ENCODE data around the gene MSH4.
"Not testable (repeated sequence)": the region's sequence is repeated elsewhere in the genome, so short reads cannot be mapped to it uniquely, and the experiment has no call there.

MSH4 gene

DNA sequence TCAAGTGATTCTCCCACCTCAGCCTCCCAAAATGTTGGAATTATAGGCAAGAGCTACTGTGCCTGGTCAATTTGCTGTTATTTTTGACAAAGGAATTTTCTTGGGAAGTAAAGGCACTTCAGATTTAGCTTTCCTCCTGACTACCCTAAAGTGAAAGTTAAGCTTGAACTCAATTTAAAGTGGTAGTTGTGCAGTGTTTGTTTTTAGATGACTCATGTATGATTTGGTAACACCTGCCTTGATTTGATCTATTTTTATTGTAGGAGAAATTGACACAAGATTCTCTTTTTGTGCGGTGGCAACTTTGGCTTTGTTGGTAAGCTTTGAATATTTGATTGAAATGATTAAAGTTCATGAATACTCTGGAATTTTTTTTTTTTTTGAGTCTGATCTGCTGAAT lies 5.7 kb upstream of the MSH4 start:
- TF ChIP-seq L3MBTL2 (conservative IDR thresholded peaks at IDR 0.05) (no peak), SUZ12 (IDR thresholded peaks at IDR 0.05) (no peak), TARDBP (IDR thresholded peaks at IDR 0.05) (no peak), HDGF (IDR thresholded peaks at IDR 0.05; ENCODE audit: borderline replicate concordance) (no peak), BHLHE40 (IDR thresholded peaks at IDR 0.05; ENCODE audit: borderline replicate concordance) (no peak), ELF4 (IDR thresholded peaks at IDR 0.05) (no peak), FOXA1 (IDR thresholded peaks at IDR 0.05) (no peak), ZNF384 (IDR thresholded peaks at IDR 0.05) (no peak), ARNT (IDR thresholded peaks at IDR 0.05) (no peak), FOXK2 (IDR thresholded peaks at IDR 0.05) (no peak), CTBP1 (IDR thresholded peaks at IDR 0.05; ENCODE audit: borderline replicate concordance) (no peak), SP1 (IDR thresholded peaks at IDR 0.05) (no peak), FOXM1 (IDR thresholded peaks at IDR 0.05; ENCODE audit: borderline replicate concordance) (no peak), LEF1 (IDR thresholded peaks at IDR 0.05; ENCODE audit: borderline replicate concordance) (no peak), NFRKB (IDR thresholded peaks at IDR 0.05) (no peak)
- TF ChIP-seq, protein P1, sequence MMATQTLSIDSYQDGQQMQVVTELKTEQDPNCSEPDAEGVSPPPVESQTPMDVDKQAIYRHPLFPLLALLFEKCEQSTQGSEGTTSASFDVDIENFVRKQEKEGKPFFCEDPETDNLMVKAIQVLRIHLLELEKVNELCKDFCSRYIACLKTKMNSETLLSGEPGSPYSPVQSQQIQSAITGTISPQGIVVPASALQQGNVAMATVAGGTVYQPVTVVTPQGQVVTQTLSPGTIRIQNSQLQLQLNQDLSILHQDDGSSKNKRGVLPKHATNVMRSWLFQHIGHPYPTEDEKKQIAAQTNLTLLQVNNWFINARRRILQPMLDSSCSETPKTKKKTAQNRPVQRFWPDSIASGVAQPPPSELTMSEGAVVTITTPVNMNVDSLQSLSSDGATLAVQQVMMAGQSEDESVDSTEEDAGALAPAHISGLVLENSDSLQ (IDR thresholded peaks at IDR 0.05): no peak
- ChIA-PET CTCF (no interaction called here), POLR2A (no interaction called here)
- no peak for DNase-seq (ENCODE audit: extremely low spot score)

DNA sequence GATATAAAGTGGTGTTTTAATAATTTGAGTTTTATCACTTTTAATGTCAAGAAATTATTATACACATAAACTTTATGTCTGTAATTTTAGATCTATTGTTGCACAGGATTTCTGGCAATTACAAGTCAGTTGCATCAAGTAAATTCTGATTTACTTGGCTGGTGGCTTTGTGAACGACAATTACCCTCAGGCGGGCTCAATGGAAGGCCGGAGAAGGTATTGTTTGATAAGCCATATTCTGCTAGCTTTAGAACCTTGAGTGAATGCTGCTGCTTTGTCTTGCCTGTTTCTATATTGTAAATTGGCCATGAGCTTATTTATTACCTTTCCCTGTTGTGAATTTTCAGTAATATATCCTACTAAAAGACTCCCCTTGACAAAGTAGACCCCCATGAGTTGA lies 4.6 kb upstream of the MSH4 start:
- ChIA-PET POLR2A (no interaction called here), CTCF (no interaction called here)
- DNase-seq (ENCODE audit: extremely low spot score): no peak
- no peak for TF ChIP-seq BHLHE40 (IDR thresholded peaks at IDR 0.05; ENCODE audit: borderline replicate concordance)
- TF ChIP-seq SUZ12 (IDR thresholded peaks at IDR 0.05): no peak
- TF ChIP-seq FOXA1 (IDR thresholded peaks at IDR 0.05): no peak
- TF ChIP-seq TARDBP (IDR thresholded peaks at IDR 0.05): no peak
- TF ChIP-seq ZNF384 (IDR thresholded peaks at IDR 0.05): no peak
- TF ChIP-seq NFRKB (IDR thresholded peaks at IDR 0.05): no peak
- TF ChIP-seq ELF4 (IDR thresholded peaks at IDR 0.05): no peak
- TF ChIP-seq, protein P1 (IDR thresholded peaks at IDR 0.05): no peak
- no peak for TF ChIP-seq HDGF (IDR thresholded peaks at IDR 0.05; ENCODE audit: borderline replicate concordance)
- TF ChIP-seq ARNT (IDR thresholded peaks at IDR 0.05): no peak
- TF ChIP-seq L3MBTL2 (conservative IDR thresholded peaks at IDR 0.05): no peak
- TF ChIP-seq SP1 (IDR thresholded peaks at IDR 0.05): no peak
- no peak for TF ChIP-seq CTBP1 (IDR thresholded peaks at IDR 0.05; ENCODE audit: borderline replicate concordance)
- no peak for TF ChIP-seq FOXM1 (IDR thresholded peaks at IDR 0.05; ENCODE audit: borderline replicate concordance)

GRCh38 chr1:75794382-75794781 lies 2.3 kb upstream of the MSH4 start:
- ChIA-PET POLR2A (interaction anchor here (3.0 kb wide), 1 partner anchor 9 kb away, joined by 15 read pairs; the partner anchor contains the start of gene RABGGTB), CTCF (no interaction called here)
- no peak for DNase-seq (ENCODE audit: extremely low spot score)
- TF ChIP-seq, protein P1 (IDR thresholded peaks at IDR 0.05): no peak
- no peak for TF ChIP-seq FOXK2 (IDR thresholded peaks at IDR 0.05)

DNA sequence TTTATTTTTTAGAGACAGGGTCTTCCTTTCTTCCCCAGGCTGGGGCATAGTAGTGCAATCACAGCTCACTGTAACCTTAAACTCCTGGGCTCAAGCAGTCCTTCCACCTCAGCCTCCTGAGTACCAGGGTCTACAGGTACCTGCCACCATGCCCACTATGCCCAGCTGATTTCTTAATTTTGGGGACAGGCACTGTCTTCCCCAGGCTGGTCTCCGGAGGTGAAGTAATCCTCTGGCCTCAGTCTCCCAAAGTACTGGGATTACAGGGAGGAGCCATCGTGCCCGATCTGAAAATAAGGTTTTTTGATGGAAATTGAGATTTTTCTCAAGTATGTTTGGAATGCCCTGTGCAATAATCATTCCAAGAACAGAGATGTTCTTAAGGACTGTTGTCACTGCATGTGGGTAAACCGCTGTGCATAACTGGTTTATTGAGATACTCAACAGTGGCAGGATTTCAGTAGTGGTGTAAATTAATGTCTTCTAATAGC lies 934 bp upstream of the MSH4 start:
- ChIA-PET CTCF (no interaction called here), POLR2A (interaction anchor here (0.6 to 3.0 kb wide), 3 partner anchors 9 to 54 kb away, joined by 3 to 15 read pairs (median 4); partner anchors contain the start of gene RABGGTB)
- no peak for DNase-seq (ENCODE audit: extremely low spot score)
- TF ChIP-seq CTBP1 (IDR thresholded peaks at IDR 0.05; ENCODE audit: borderline replicate concordance) (no peak), LEF1 (IDR thresholded peaks at IDR 0.05; ENCODE audit: borderline replicate concordance) (no peak), FOXA1 (IDR thresholded peaks at IDR 0.05) (no peak), ZNF384 (IDR thresholded peaks at IDR 0.05) (no peak), HDGF (IDR thresholded peaks at IDR 0.05; ENCODE audit: borderline replicate concordance) (no peak)

- POLR2A ChIA-PET: interaction anchor here (3.0 kb wide), 1 partner anchor 11 kb away, joined by 15 read pairs; the partner anchor contains the start of gene RABGGTB
- CTCF ChIA-PET: no interaction called here
- DNase-seq (ENCODE audit: extremely low spot score): no peak
- TF ChIP-seq FOXK2 (IDR thresholded peaks at IDR 0.05) (no peak), NFRKB (IDR thresholded peaks at IDR 0.05) (no peak), ARNT (IDR thresholded peaks at IDR 0.05) (no peak), FOXM1 (IDR thresholded peaks at IDR 0.05; ENCODE audit: borderline replicate concordance) (no peak), LEF1 (IDR thresholded peaks at IDR 0.05; ENCODE audit: borderline replicate concordance) (no peak), ELF4 (IDR thresholded peaks at IDR 0.05) (no peak), BHLHE40 (IDR thresholded peaks at IDR 0.05; ENCODE audit: borderline replicate concordance) (no peak), SUZ12 (IDR thresholded peaks at IDR 0.05) (no peak), FOXA1 (IDR thresholded peaks at IDR 0.05) (no peak)
- TF ChIP-seq, protein P1 (IDR thresholded peaks at IDR 0.05): no peak
Observed at GRCh38 chr1:75797273-75797588, 549 bp downstream of the MSH4 start.

DNA sequence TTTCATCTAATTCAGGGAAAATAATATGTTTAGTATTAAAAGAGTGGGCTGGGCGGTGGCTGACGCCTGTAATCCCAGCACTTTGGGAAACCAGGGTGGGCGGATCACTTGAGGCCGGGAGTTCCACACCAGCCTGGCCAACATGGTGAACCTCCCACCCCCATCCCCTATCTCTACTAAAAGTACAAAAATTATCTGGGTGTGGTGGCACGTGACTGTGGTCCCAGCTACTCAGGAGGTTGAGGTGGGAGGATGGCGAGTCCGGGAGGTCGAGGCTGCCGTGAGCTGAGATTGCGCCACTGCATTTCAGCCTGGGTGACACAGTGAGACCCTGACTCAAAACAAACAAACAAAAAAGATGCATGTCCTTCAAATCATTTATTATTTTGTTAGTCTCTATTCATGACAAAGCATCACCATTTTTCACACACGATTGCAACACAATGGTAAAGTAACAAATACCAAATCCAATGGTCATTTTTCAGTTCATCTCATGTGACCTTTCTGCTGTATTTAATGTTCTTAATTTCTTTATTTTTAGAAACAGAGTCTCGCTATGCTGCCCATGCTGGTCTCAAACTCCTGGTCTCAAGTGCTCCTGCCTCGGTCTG lies 1.0 kb downstream of the MSH4 start:
- TF ChIP-seq HDGF (IDR thresholded peaks at IDR 0.05; ENCODE audit: borderline replicate concordance) (no peak), FOXK2 (IDR thresholded peaks at IDR 0.05) (0 out of 2 replicates have a peak, but pooled peaks have one; percentile 15)
- DNase-seq (ENCODE audit: extremely low spot score): no peak
- ChIA-PET POLR2A (no interaction called here), CTCF (no interaction called here)

- DNase-seq (ENCODE audit: extremely low spot score); CTCF ChIA-PET; POLR2A ChIA-PET: not testable (repeated sequence)
Observed at GRCh38 chr1:75801480-75801879, 4.8 kb downstream of the MSH4 start.
